IPS-NIHi7 (cell line): ENCODE data around the gene CTSL.
A peak's percentile ranks its signal among the peaks of the same experiment; 100 is the strongest.
"Not testable (repeated sequence)": the region's sequence is repeated elsewhere in the genome, so short reads cannot be mapped to it uniquely, and the experiment has no call there.

Experiments
- DNase-seq: peaks from one replicate; pipeline ENCODE4 v3.0.0; 2012; ENCODE audit warnings: mixed read lengths; ENCODE audit errors: extremely low spot score

The CTSL gene

DNA sequence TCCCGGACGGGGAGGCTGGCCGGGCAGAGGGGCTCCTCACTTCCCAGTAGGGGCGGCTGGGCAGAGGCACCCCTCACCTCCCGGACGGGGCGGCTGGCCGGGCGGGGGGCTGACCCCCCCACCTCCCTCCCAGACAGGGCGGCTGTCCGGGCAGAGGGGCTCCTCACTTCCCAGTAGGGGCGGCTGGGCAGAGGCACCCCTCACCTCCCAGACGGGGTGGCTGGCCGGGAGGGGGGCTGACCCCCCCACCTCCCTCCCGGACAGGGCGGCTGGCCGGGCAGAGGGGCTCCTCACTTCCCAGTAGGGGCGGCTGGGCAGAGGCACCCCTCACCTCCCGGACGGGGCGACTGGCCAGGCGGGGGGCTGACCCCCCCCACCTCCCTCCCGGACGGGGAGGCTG is 32.4 kb downstream of the CTSL start:
- not testable (repeated sequence) for DNase-seq

DNA sequence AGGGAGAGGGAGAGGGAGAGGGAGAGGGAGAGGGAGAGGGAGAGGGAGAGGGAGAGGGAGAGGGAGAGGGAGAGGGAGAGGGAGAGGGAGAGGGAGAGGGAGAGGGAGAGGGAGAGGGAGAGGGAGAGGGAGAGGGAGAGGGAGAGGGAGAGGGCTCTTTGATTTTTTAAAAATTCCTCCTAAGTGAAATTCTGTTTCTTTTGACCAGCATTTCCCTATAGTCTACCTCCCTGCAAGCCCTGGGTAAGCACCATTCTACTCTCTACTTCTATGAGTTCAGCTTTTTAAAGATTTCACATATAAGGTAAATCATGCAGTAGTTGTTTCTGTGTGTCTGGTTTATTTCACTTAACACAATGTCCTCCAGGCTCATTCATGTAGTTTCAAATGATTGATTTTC is 34.1 kb downstream of the CTSL start:
- DNase-seq, result not testable (repeated sequence)

DNA sequence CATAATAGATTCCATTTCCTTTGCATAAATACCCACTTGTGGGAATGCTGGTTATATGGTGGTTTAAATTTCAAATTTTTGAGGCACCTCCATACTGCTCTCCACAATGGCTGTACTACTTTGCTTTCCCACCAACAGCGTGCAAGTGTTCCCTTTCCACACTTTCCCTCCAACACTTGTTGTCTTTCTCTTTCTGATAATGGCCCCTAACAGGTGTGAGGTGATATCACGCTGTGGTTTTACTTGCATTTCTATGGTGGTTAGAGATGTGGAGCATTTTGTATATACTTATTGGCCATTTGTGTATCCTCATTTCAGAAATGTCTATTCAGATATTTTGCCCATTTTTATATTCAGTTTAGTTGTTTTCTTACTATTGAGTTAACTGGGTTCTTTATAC is 34.6 kb downstream of the CTSL start:
- DNase-seq, result no peak

DNA sequence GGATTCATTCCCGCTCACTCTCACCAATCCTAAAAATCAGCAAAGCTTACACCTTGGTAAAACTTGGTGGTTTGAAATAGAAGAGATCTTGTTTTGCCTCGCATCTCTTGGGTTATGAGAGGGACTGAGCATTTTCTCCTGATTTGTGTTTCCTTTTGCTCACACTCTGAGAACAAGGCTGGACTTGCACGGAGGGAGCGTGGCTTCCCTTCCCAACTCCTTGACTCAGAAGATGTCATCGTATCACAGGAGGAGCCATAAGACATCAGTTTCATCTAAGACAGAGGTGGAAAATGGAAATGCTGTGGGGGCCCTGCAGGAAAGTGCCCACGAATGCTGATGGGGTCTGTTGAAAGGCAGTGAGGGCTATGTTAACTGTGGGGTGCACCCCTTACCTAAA is 37.4 kb downstream of the CTSL start:
- DNase-seq, result no peak

DNA sequence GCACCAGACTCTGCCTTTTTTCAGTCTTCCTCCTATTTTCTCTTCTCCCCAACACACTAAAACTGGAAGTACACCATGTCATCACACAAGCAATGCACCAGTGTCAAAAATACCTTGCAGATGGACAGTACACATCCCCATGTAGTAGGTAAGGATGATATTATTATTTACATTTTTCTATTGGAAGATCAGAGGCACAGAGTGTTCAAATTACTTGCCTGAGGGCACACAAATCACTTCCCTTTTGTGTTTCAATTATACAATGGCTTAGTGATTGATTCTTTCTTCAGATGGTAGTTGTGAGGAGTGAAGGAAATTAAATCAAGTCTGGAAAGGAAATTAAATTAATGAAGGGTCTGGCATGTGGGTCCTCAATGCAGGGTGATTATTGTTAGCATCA is 39.6 kb downstream of the CTSL start:
- no peak for DNase-seq

DNA sequence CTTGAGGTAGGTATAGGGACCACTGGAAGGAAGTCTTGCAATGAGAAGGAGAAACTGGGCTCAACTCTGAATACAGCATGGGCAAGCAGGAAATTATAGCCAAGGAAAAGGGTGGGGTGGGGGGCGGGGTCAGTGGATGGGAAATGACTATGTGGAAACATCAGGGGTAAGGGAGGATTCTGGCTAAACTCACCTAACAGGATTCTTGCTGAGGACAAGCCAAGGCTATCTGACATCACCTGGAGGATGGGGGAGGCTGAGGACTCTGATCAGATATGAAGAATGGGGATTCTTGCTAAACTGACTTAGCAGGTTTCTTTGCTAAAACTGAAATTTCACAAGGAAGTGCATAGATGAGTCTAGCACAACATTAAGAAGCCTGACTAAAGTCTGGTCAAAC is 40.8 kb downstream of the CTSL start:
- DNase-seq, result peak; percentile 30

DNA sequence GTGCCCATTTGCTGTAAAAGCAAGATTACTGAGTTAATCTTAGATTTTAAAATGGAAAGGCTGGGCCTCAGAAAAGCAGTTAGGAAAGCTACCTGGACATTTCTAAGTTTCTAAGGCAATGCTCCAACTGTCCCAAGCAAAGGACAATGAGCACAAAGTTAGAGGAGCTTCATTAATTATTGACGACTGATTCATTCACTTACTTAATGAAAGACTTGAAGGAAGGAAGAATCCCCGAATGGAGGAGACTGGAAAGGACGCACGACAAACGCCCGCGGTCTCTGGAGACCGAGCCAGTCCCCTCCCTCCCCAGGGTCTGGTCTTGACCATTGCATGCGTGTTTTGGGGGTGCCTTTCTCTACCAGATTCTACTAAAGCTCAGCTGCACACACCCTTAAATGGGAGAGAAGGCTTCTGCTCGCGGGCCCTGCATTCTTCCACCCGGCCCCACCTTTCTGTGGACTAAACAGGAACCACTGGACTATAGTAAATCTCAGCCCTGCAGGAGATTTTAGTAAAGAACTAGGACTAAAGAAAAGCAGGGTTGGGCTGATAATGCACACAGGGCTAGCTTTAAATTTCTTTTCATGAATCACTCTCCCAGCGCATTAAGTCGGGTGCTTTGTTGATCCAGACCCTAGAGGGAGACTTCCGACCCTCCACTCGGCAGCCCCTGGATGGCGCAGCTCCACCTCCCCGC is 44.8 kb downstream of the CTSL start:
- DNase-seq, result no peak

DNA sequence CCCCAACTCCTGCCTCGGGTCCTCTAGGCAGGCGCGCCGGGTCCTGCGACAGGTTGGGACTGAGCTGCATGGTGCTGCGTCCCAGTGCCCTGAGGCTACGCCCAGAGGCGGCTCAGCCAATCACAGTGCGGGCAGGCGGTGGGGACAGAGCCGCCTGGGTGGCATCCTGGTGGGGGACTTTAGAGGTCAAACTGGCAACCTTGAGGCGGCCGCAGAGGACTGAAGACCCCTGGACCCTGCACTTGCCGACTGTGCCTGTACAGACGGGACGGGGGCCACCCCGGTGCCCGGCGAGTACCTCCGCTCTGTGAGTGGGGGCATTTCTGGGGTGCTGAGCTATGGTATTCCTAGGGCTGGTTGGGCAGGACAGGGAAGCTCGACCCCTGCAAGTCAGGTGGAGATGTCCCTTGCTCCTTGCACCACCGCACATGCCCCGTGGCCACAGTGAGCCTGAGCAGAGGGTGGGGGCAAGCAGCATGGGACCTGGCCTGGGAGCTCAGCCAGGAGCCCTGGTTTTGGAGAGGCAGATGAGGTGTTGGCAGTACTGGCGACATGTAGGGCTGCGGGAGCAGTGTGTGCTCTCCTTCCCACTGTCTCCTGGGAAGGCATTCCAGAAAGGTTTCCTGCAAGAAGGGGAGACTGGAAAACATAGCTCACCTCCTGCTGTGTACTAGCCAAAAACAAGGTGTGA is 45.5 kb downstream of the CTSL start:
- peak; percentile 79 for DNase-seq

DNA sequence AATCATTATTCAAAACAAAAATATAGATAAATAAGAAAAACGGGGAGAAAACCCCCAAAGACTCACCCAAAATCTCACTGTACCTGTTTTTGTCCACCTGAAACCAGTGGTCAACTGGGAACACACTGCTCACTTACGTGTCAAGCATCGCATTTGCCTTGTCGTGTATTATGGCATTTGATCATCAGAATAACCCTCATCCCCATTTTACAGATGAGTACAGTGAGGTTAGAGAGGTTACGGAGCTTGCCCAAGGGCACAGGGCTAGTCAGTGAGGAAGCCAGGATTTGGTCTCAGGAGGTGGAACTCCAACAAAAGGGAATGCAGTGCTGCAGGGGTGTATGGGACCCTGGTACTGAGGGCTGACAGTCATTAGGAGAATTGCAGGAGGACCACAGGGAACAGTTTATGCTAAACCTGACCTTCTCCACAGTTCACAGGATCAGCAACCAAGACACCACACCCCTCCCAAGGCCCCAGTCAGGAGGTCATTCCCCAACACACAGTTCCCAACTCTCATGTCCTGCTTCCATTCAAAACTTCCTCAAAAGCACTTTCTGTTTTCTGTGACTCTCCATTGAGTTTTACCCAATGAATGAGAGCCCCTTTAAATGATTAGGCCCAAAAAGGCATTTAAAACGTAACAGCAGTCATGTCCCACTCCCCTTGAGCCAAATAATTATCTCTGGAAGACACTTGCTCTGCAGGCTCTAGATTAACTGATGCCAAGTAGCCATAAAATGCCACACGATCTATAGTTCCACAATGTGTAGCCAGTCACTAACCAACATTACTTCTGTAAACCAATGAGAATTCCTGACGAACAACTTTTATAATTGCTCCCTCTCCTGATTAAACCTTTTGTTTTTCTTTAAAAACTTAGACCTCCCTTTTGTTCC is 50.8 kb downstream of the CTSL start:
- DNase-seq, result no peak

DNA sequence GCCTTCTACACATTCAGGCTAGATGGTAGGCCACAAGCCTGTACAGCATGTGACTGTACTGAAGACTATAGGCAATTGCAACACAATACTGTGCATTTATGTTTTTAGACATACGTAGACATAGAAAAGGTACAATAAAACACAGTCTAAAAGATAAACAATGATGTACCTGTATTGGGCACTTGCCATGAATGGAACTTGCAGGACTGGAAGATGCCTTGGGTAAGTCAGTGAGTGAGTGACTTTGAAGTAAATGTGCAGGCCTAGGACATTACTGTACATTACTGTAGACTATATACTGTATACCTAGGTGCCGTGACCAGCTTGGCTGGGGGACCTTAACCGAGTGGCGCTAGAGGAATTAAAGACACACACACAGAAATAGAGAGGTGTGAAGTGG is 53.1 kb downstream of the CTSL start:
- DNase-seq, result no peak
